ENCODE data around the gene GPR37. TPM values are rescaled to one million over a fixed set of nuclear protein-coding genes. Genes with fewer than 3 reads are reported as not detected.

GPR37 gene
- total RNA-seq, 1 experiment from 2014 or later: 1.6 TPM

GRCh38 chr7:124754576-124755268 is 10.9 kb downstream of the GPR37 start:
- Histone ChIP-seq H3K4me2 (ENCODE audit: insufficient read depth, insufficient read length, low read length) (no peak overlapping the region), H4K91ac (ENCODE audit: insufficient read length, low read depth, low read length) (no peak overlapping the region), H3K4ac (ENCODE audit: low read depth, low read length) (no peak overlapping the region), H2BK20ac (ENCODE audit: low read depth, low read length, poor library complexity, severe bottlenecking) (no peak overlapping the region), H3K14ac (ENCODE audit: insufficient read depth, low read length) (no peak overlapping the region), H2BK120ac (ENCODE audit: low read depth, low read length, poor library complexity, severe bottlenecking) (no peak overlapping the region), H3K23me2 (ENCODE audit: insufficient read length, low read depth, low read length, poor library complexity, severe bottlenecking) (no peaks in the 10 kb centered on the region), H2BK5ac (ENCODE audit: insufficient read length, low read length) (no peak overlapping the region), H3K23ac (ENCODE audit: insufficient read length, low read depth, low read length) (no peak overlapping the region), H3K27ac (ENCODE audit: insufficient read length, low read depth, low read length) (no peak overlapping the region), H3K27me3 (ENCODE audit: insufficient read depth, low read length) (no peaks in the 10 kb centered on the region), H3K9ac (ENCODE audit: extremely low read depth, insufficient read length, low read length) (no peak overlapping the region), H3K56ac (ENCODE audit: insufficient read length, low read depth, low read length) (no peak overlapping the region), H4K8ac (replicated peaks; ENCODE audit: insufficient read length, low read depth, low read length) (no peak overlapping the region), H2AFZ (ENCODE audit: low read length) (no peak overlapping the region), H3K79me2 (ENCODE audit: insufficient read depth, low read length) (0 out of 2 replicates have a peak, but pooled peaks cover 2% of the 10 kb centered on the region), H2BK15ac (ENCODE audit: low read depth, low read length) (no peak overlapping the region), H3K79me1 (ENCODE audit: insufficient read depth, low read depth, low read length, poor library complexity, severe bottlenecking) (no peaks in the 10 kb centered on the region), H3K18ac (ENCODE audit: insufficient read length, low read depth, low read length) (no peak overlapping the region), H4K5ac (ENCODE audit: insufficient read length, low read depth, low read length) (no peak overlapping the region), H2AK5ac (ENCODE audit: insufficient read length, low read length) (no peak overlapping the region), H4K20me1 (ENCODE audit: control insufficient read depth, insufficient read depth, insufficient read length) (no peaks in the 10 kb centered on the region), H3T11ph (ENCODE audit: low read length) (no peak overlapping the region), H3K4me1 (ENCODE audit: insufficient read depth, low read length) (no peaks in the 10 kb centered on the region), H2BK12ac (ENCODE audit: insufficient read length, low read depth, low read length) (no peak overlapping the region), H3K9me3 (ENCODE audit: control insufficient read depth, low read depth, low read length) (no peaks in the 10 kb centered on the region)
- Mint-ChIP-seq H3K4me1 (peaks cover 7 to 13% of the 10 kb centered on the region in 2 experiments), H3K27me3 (ENCODE audit: low read depth) (no peaks in the 10 kb centered on the region), H3K4me3 (no peak overlapping the region), H3K27ac (no peak overlapping the region), H3K36me3 (ENCODE audit: insufficient read depth in 1 of 3, low read depth in 3 of 3) (peaks cover 0 to 5% (median 0%) of the 10 kb centered on the region in 3 experiments; a peak in 1 of 7 replicates), H3K9me3 (no peaks in the 10 kb centered on the region)
- TF ChIP-seq, protein P1, sequence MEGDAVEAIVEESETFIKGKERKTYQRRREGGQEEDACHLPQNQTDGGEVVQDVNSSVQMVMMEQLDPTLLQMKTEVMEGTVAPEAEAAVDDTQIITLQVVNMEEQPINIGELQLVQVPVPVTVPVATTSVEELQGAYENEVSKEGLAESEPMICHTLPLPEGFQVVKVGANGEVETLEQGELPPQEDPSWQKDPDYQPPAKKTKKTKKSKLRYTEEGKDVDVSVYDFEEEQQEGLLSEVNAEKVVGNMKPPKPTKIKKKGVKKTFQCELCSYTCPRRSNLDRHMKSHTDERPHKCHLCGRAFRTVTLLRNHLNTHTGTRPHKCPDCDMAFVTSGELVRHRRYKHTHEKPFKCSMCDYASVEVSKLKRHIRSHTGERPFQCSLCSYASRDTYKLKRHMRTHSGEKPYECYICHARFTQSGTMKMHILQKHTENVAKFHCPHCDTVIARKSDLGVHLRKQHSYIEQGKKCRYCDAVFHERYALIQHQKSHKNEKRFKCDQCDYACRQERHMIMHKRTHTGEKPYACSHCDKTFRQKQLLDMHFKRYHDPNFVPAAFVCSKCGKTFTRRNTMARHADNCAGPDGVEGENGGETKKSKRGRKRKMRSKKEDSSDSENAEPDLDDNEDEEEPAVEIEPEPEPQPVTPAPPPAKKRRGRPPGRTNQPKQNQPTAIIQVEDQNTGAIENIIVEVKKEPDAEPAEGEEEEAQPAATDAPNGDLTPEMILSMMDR (conservative IDR thresholded peaks at IDR 0.05): no peak
- WGBS (ENCODE audit: extremely low coverage, insufficient read length, low lambda C conversion rate): no CpG with 5 or more reads among the region's 1 CpG
- no peak for DNase-seq

All from H9 (cell line).